Common myeloid progenitor, CD34-positive (primary cell): ENCODE measurements around the gene PPFIA3.
A peak's percentile ranks its signal among the peaks of the same experiment; 100 is the strongest.
"Not testable (repeated sequence)": the region's sequence is repeated elsewhere in the genome, so short reads cannot be mapped to it uniquely, and the experiment has no call there.

Source experiments
- CTCF ChIA-PET: fragments of 350-600 bp; sonication (Branson Sonifier 250); formaldehyde crosslinking; loops from one replicate; lab custom pipeline; 2021; ENCODE audit warnings: antibody characterized with exemption; lab: Charles Lee
- POLR2A ChIA-PET: fragments of 350-600 bp; sonication (Branson Sonifier 250); formaldehyde crosslinking; loops from one replicate; lab custom pipeline; 2021; ENCODE audit warnings: antibody characterized with exemption; lab: Charles Lee
- DNase-seq, 3 donors: peaks; one replicate each; pipeline versions ENCODE4 v3.0.0 to v3.0.0-alpha.2; 2013
- H3K27ac ChIP-seq, 2 experiments: 1 replicate in 1 of 2; 2 replicates in 1 of 2; pipeline ENCODE4 v1.7.0; 2013; ENCODE audit warnings: inconsistent platforms in 2 of 2, low read length in 2 of 2, mild to moderate bottlenecking in 2 of 2, low read depth in 1 of 2, moderate library complexity in 1 of 2; ENCODE audit not compliant: severe bottlenecking in 2 of 2, insufficient read depth in 1 of 2, poor library complexity in 1 of 2
- H3K27me3 ChIP-seq, 5 experiments: replicated peaks in 2 of 5; 1 replicate in 3 of 5; 2 replicates in 2 of 5; pipeline versions ENCODE4 v1.6.1 to v1.7.0; 2013; ENCODE audit warnings: low read length in 4 of 5, mild to moderate bottlenecking in 2 of 5, moderate library complexity in 2 of 5, inconsistent platforms in 1 of 5; ENCODE audit not compliant: insufficient read depth in 5 of 5, control insufficient read depth in 4 of 5
- H3K36me3 ChIP-seq, 4 experiments: 1 replicate in 2 of 4; 2 replicates in 2 of 4; pipeline versions ENCODE4 v1.6.1 to v1.7.0; 2013; ENCODE audit warnings: low read length in 3 of 4, control low read depth in 1 of 4, mild to moderate bottlenecking in 1 of 4; ENCODE audit not compliant: control insufficient read depth in 4 of 4, insufficient read depth in 4 of 4
- H3K4me1 ChIP-seq, 4 experiments: 1 replicate in 3 of 4; 2 replicates in 1 of 4; pipeline versions ENCODE4 v1.6.1 to v1.7.1; 2013; ENCODE audit warnings: low read length in 3 of 4, mild to moderate bottlenecking in 3 of 4, control low read depth in 1 of 4, inconsistent platforms in 1 of 4, moderate library complexity in 1 of 4; ENCODE audit not compliant: control insufficient read depth in 4 of 4, insufficient read depth in 4 of 4; ENCODE audit errors: control extremely low read depth in 1 of 4
- H3K4me3 ChIP-seq, 7 experiments: 1 replicate in 4 of 7; 2 replicates in 3 of 7; pipeline versions ENCODE4 v1.5.1 to v1.7.0; 2013; ENCODE audit warnings: mild to moderate bottlenecking in 7 of 7, low read length in 6 of 7, moderate library complexity in 6 of 7, inconsistent platforms in 2 of 7, low read depth in 2 of 7, control low read depth in 1 of 7; ENCODE audit not compliant: insufficient read depth in 4 of 7, control insufficient read depth in 1 of 7; ENCODE audit errors: extremely low read depth in 1 of 7
- H3K9me3 ChIP-seq, 5 experiments: 1 replicate in 4 of 5; 2 replicates in 1 of 5; pipeline versions ENCODE4 v1.6.1 to v1.7.1; 2013; ENCODE audit warnings: low read length in 4 of 5, mild to moderate bottlenecking in 2 of 5, inconsistent platforms in 1 of 5, low read depth in 1 of 5, moderate library complexity in 1 of 5; ENCODE audit not compliant: control insufficient read depth in 4 of 5, insufficient read depth in 2 of 5; ENCODE audit errors: control extremely low read depth in 1 of 5
- WGBS: methylation state at CpG from one replicate; pipeline ENCODE4 v1.1.5; 2013; ENCODE audit not compliant: insufficient coverage; 5-methylcytosine and 5-hydroxymethylcytosine counted together

PPFIA3 gene

GRCh38 chr19:49125025-49125731 is 5.8 kb downstream of the PPFIA3 start:
- Histone ChIP-seq H3K36me3 (no peaks in the 10 kb centered on the region), H3K27me3 (peaks cover 2 to 15% (median 9%) of the 10 kb centered on the region in 5 experiments), H3K9me3 (no peaks in the 10 kb centered on the region), H3K4me1 (peaks cover 0 to 15% (median 8%) of the 10 kb centered on the region in 4 experiments), H3K4me3 (no peak overlapping the region), H3K27ac (no peak overlapping the region)
- ChIA-PET CTCF (interaction anchor here (0.8 kb wide), 1 partner anchor 11 kb away, joined by 5 read pairs; the partner anchor contains the start of gene LIN7B), POLR2A (interaction anchor here (0.6 kb wide), 1 partner anchor 11 kb away, joined by 4 read pairs; the partner anchor contains the start of gene LIN7B)
- WGBS = 90% methylated on average over 11 of the region's 23 CpGs
- DNase-seq = no peak

GRCh38 chr19:49126575-49126974 is 7.2 kb downstream of the PPFIA3 start:
- peaks cover 0 to 2% (median 0%) of the 10 kb centered on the region in 5 experiments for H3K9me3 ChIP-seq
- H3K36me3 ChIP-seq = no peaks in the 10 kb centered on the region
- CTCF ChIA-PET = no interaction called here
- 100% methylated on average over 1 of the region's 4 CpGs for WGBS
- POLR2A ChIA-PET = no interaction called here
- H3K4me3 ChIP-seq = no peak overlapping the region
- peaks cover 0 to 4% (median 2%) of the 10 kb centered on the region in 5 experiments for H3K27me3 ChIP-seq
- H3K4me1 ChIP-seq = peaks cover 0 to 11% (median 6%) of the 10 kb centered on the region in 4 experiments
- no peak overlapping the region for H3K27ac ChIP-seq
- no peak for DNase-seq

GRCh38 chr19:49127225-49127624 is 7.9 kb downstream of the PPFIA3 start:
- H3K27me3 ChIP-seq = not testable (repeated sequence)
- H3K4me3 ChIP-seq = peak overlapping the region in 1 of 7 experiments; percentile 52
- CTCF ChIA-PET = interaction anchor here (1.0 to 2.6 kb wide), 5 partner anchors 10 to 29 kb away, joined by 4 to 13 read pairs (median 10); partner anchors contain the start of gene LIN7B

GRCh38 chr19:49127674-49128544 is 8.6 kb downstream of the PPFIA3 start:
- peaks cover 0 to 4% (median 0%) of the 10 kb centered on the region in 5 experiments for H3K27me3 ChIP-seq
- peak; percentile 93 to 97 (median 97) for DNase-seq
- no peaks in the 10 kb centered on the region for H3K36me3 ChIP-seq
- POLR2A ChIA-PET = interaction anchor here (0.6 to 0.9 kb wide), 2 partner anchors 15 to 40 kb away, joined by 3 read pairs; no protein-coding TSS in a partner anchor
- WGBS = 4% methylated on average over 47 of the region's 63 CpGs
- CTCF ChIA-PET = interaction anchor here (0.7 to 2.6 kb wide), 7 partner anchors 11 to 30 kb away, joined by 3 to 13 read pairs (median 5); partner anchors contain the start of gene LIN7B
- peaks cover 0 to 11% (median 6%) of the 10 kb centered on the region in 4 experiments for H3K4me1 ChIP-seq
- H3K4me3 ChIP-seq = peak overlapping the region in 6 of 7 experiments; percentile 48 to 82 (median 62)
- H3K9me3 ChIP-seq = peaks cover 0 to 2% (median 0%) of the 10 kb centered on the region in 5 experiments
- no peak overlapping the region for H3K27ac ChIP-seq

More at GRCh38 chr19:49127225-49127624, 7.9 kb downstream of the PPFIA3 start:
- H3K4me1 ChIP-seq = peaks cover 0 to 11% (median 6%) of the 10 kb centered on the region in 4 experiments
- not testable (repeated sequence) for H3K27ac ChIP-seq, H3K9me3 ChIP-seq, DNase-seq, H3K36me3 ChIP-seq
- POLR2A ChIA-PET = interaction anchor here (0.9 kb wide), 1 partner anchor 16 kb away, joined by 3 read pairs; no protein-coding TSS in a partner anchor
- WGBS = 100% methylated on average over 10 of the region's 12 CpGs

GRCh38 chr19:49128545-49129237 is 9.3 kb downstream of the PPFIA3 start:
- peaks cover 0 to 6% (median 0%) of the 10 kb centered on the region in 5 experiments for H3K27me3 ChIP-seq
- 72% methylated on average over 14 of the region's 15 CpGs for WGBS
- CTCF ChIA-PET = interaction anchor here (1.0 to 2.6 kb wide), 7 partner anchors 11 to 30 kb away, joined by 4 to 13 read pairs (median 10); partner anchors contain the start of gene LIN7B
- peak overlapping the region in 4 of 7 experiments; percentile 34 to 82 (median 66) for H3K4me3 ChIP-seq
- H3K9me3 ChIP-seq = peaks cover 0 to 2% (median 0%) of the 10 kb centered on the region in 5 experiments
- H3K36me3 ChIP-seq = no peaks in the 10 kb centered on the region
- peaks cover 0 to 17% (median 9%) of the 10 kb centered on the region in 4 experiments for H3K4me1 ChIP-seq
- POLR2A ChIA-PET = interaction anchor here (0.8 kb wide), 1 partner anchor 22 kb away, joined by 3 read pairs; no protein-coding TSS in a partner anchor
- no peak for DNase-seq
- H3K27ac ChIP-seq = peak overlapping the region in 1 of 2 experiments; percentile 37

GRCh38 chr19:49129238-49129583 is 9.9 kb downstream of the PPFIA3 start:
- DNase-seq = no peak
- Histone ChIP-seq H3K9me3 (peaks cover 0 to 2% (median 0%) of the 10 kb centered on the region in 5 experiments), H3K4me3 (no peak overlapping the region), H3K27me3 (peaks cover 0 to 6% (median 0%) of the 10 kb centered on the region in 5 experiments), H3K36me3 (no peaks in the 10 kb centered on the region), H3K27ac (no peak overlapping the region), H3K4me1 (peaks cover 0 to 22% (median 11%) of the 10 kb centered on the region in 4 experiments)
- 66% methylated on average over 15 of the region's 16 CpGs for WGBS
- CTCF ChIA-PET = interaction anchor here (1.6 to 2.6 kb wide), 6 partner anchors 10 to 31 kb away, joined by 4 to 13 read pairs (median 11); partner anchors contain the start of gene LIN7B
- POLR2A ChIA-PET = interaction anchor here (0.8 kb wide), 1 partner anchor 21 kb away, joined by 3 read pairs; no protein-coding TSS in a partner anchor
